ENCODE data around the gene ARHGAP19.

GRCh38 chr10:97255512-97256293, 36.7 kb downstream of the ARHGAP19 start:
- TF ChIP-seq POLR2A (IDR thresholded peaks at IDR 0.05) (no peak), EP300 (IDR thresholded peaks at IDR 0.05; ENCODE audit: low read depth) (no peak), POLR2AphosphoS5 (IDR thresholded peaks at IDR 0.05) (no peak)

Measured in transverse colon (tissue), 3 donors.